Stomach (tissue), 9 donors: ENCODE data around the gene CNTN5. TPM values are rescaled to one million over a fixed set of nuclear protein-coding genes. Genes with fewer than 3 reads are reported as not detected.

Source experiments
- DNase-seq, 2 donors: peaks; one replicate each; pipeline versions ENCODE4 v3.0.0 to v3.0.0-alpha.2; 2013 to 2019
- H3K27ac ChIP-seq, 5 donors: fragments of 200-600 bp in 4 of 5; sonication (generic) in 4 of 5; one replicate each; pipeline ENCODE4 v1.5.1; 2013 to 2019; ENCODE audit warnings: mild to moderate bottlenecking in 1 of 5, moderate library complexity in 1 of 5
- H3K27me3 ChIP-seq, 3 donors: fragments of 200-600 bp; sonication (generic); one replicate each; pipeline ENCODE4 v1.5.1; 2017 to 2019; ENCODE audit warnings: mixed run types in 1 of 3
- H3K36me3 ChIP-seq, 4 donors: fragments of 200-600 bp; sonication (generic); 1 replicate in 3 of 4; 2 replicates in 1 of 4; pipeline ENCODE4 v1.5.1; 2016 to 2019
- H3K4me1 ChIP-seq, 4 donors: fragments of 200-600 bp; sonication (generic); one replicate each; pipeline ENCODE4 v1.5.1; 2016 to 2019
- H3K4me3 ChIP-seq, 4 donors: fragments of 200-600 bp; sonication (generic) in 3 of 4; one replicate each; pipeline ENCODE4 v1.5.1; 2016 to 2019; ENCODE audit warnings: mild to moderate bottlenecking in 1 of 4
- H3K9me3 ChIP-seq, 4 donors: fragments of 200-600 bp; sonication (generic); one replicate each; pipeline ENCODE4 v1.5.1; 2016 to 2019
- CTCF ChIP-seq, 7 experiments: fragments of 450-650 bp in 4 of 7; fragments of 200-600 bp in 3 of 7; sonication (generic) in 3 of 7; IDR thresholded peaks; one replicate each; pipeline ENCODE4 v1.5.1; 2016 to 2019; ENCODE audit warnings: antibody characterized with exemption in 7 of 7, control low read depth in 2 of 7, mild to moderate bottlenecking in 1 of 7
- EP300 ChIP-seq: sonication (generic); formaldehyde crosslinking; IDR thresholded peaks from one replicate; pipeline ENCODE4 v1.6.1; 2017; ENCODE audit warnings: antibody characterized with exemption
- POLR2A ChIP-seq, 4 donors: fragments of 450-650 bp; IDR thresholded peaks; one replicate each; pipeline ENCODE4 v1.6.1; 2016; ENCODE audit warnings: antibody characterized with exemption in 4 of 4, control low read depth in 2 of 4, mild to moderate bottlenecking in 1 of 4, moderate library complexity in 1 of 4
- POLR2AphosphoS5 ChIP-seq, 3 donors: sonication (generic); formaldehyde crosslinking; IDR thresholded peaks; one replicate each; pipeline ENCODE4 v1.6.1; 2016; ENCODE audit warnings: antibody characterized with exemption in 3 of 3
- WGBS, 5 donors: extraction: QIAGEN DNeasy Blood & Tissue Kit in 3 of 5; methylation state at CpG; one replicate each; pipeline versions ENCODE4 v1.1.5 to v1.1.7; 2013 to 2018; 5-methylcytosine and 5-hydroxymethylcytosine counted together
- intact Hi-C: fragments of 100-400 bp; cut with DNase I; formaldehyde crosslinking; loops from one replicate; pipeline ENCODE4 v1.15.1; 2023; ENCODE audit warnings: low total_unique reads
- polyA plus RNA-seq, 3 donors: library from polyadenylated mRNA; stranded (reverse); fragments of 200-250 nt; gene quantifications; one replicate each; pipeline ENCODE4 v1.2.3, GENCODE V29; 2013
- total RNA-seq, 5 donors: library from RNA; depleted of rRNA; stranded (reverse); fragments of >200 nt; gene quantifications; one replicate each; pipeline versions ENCODE4 v1.1.0 to v1.2.3, GENCODE V29; 2014 to 2016
- donor health status: healthy with polysubstance abuse.
- donor health status: Bipolar disorder and iron deficiency.
- donor health status: healthy.

CNTN5 gene
- total and polyA plus RNA-seq, 8 donors: 0.05 to 9.9 TPM; not detected in 6

GRCh38 chr11:99162819-99163218 is 142.1 kb downstream of the CNTN5 start:
- WGBS, 5 donors: 81 to 88% (median 83%) methylated on average over 5 of the region's 5 CpGs
- Histone ChIP-seq H3K9me3 (no peaks in the 10 kb centered on the region), H3K4me1 (no peaks in the 10 kb centered on the region), H3K27ac (no peak overlapping the region), H3K27me3 (no peaks in the 10 kb centered on the region), H3K4me3 (no peak overlapping the region), H3K36me3 (no peaks in the 10 kb centered on the region)
- TF ChIP-seq POLR2A (IDR thresholded peaks at IDR 0.05) (no peak), EP300 (no peak)
- intact Hi-C loops: no loop called here
- DNase-seq: no peak

GRCh38 chr11:99170591-99170990 is 149.8 kb downstream of the CNTN5 start:
- no peaks in the 10 kb centered on the region for H3K27me3 ChIP-seq
- no peak for TF ChIP-seq CTCF (IDR thresholded peaks at IDR 0.05)
- H3K9me3 ChIP-seq: peaks cover 0 to 6% (median 0%) of the 10 kb centered on the region in 4 donors
- H3K4me3 ChIP-seq: no peak overlapping the region
- H3K36me3 ChIP-seq: no peaks in the 10 kb centered on the region
- no peaks in the 10 kb centered on the region for H3K4me1 ChIP-seq
- no peak for DNase-seq
- H3K27ac ChIP-seq: no peak overlapping the region
- intact Hi-C loops: no loop called here

GRCh38 chr11:99171330-99171729 is 150.6 kb downstream of the CNTN5 start:
- Histone ChIP-seq H3K27me3 (no peaks in the 10 kb centered on the region), H3K36me3 (no peaks in the 10 kb centered on the region), H3K9me3 (peaks cover 0 to 6% (median 0%) of the 10 kb centered on the region in 4 donors), H3K27ac (no peak overlapping the region), H3K4me1 (no peaks in the 10 kb centered on the region), H3K4me3 (no peak overlapping the region)
- intact Hi-C loops: no loop called here
- WGBS, 5 donors: 75 to 86% (median 83%) methylated on average over 5 of the region's 5 CpGs
- DNase-seq: no peak
- no peak for TF ChIP-seq CTCF (IDR thresholded peaks at IDR 0.05)

- Histone ChIP-seq H3K36me3 (no peaks in the 10 kb centered on the region), H3K4me3 (no peak overlapping the region), H3K9me3 (peaks cover 0 to 10% (median 0%) of the 10 kb centered on the region in 4 donors), H3K27ac (no peak overlapping the region), H3K4me1 (no peaks in the 10 kb centered on the region), H3K27me3 (no peaks in the 10 kb centered on the region)
- intact Hi-C loops: no loop called here
- TF ChIP-seq EP300: no peak
- TF ChIP-seq POLR2AphosphoS5 (IDR thresholded peaks at IDR 0.05): no peak
- no peak for TF ChIP-seq POLR2A (IDR thresholded peaks at IDR 0.05)
- TF ChIP-seq CTCF (IDR thresholded peaks at IDR 0.05): no peak
- no peak for DNase-seq
Observed at GRCh38 chr11:99176430-99176829, 155.7 kb downstream of the CNTN5 start.

- no peaks in the 10 kb centered on the region for H3K27me3 ChIP-seq
- H3K4me3 ChIP-seq: no peak overlapping the region
- no peaks in the 10 kb centered on the region for H3K4me1 ChIP-seq
- DNase-seq: no peak
- no peaks in the 10 kb centered on the region for H3K36me3 ChIP-seq
- intact Hi-C loops: no loop called here
- no peak overlapping the region for H3K27ac ChIP-seq
- no peak for TF ChIP-seq POLR2AphosphoS5 (IDR thresholded peaks at IDR 0.05)
- 57 to 76% (median 66%) methylated on average over 2 of the region's 2 CpGs for WGBS, 5 donors
- peaks cover 0 to 10% (median 0%) of the 10 kb centered on the region in 4 donors for H3K9me3 ChIP-seq
Observed at GRCh38 chr11:99177446-99177845, 156.7 kb downstream of the CNTN5 start.

GRCh38 chr11:99184146-99184545 is 163.4 kb downstream of the CNTN5 start:
- H3K4me1 ChIP-seq: no peaks in the 10 kb centered on the region
- no peak overlapping the region for H3K4me3 ChIP-seq
- H3K27ac ChIP-seq: no peak overlapping the region
- DNase-seq: no peak
- H3K9me3 ChIP-seq: no peaks in the 10 kb centered on the region
- H3K36me3 ChIP-seq: no peaks in the 10 kb centered on the region
- H3K27me3 ChIP-seq: no peaks in the 10 kb centered on the region
- no peak for TF ChIP-seq POLR2A (IDR thresholded peaks at IDR 0.05)
- no peak for TF ChIP-seq POLR2AphosphoS5 (IDR thresholded peaks at IDR 0.05)
- no peak for TF ChIP-seq CTCF (IDR thresholded peaks at IDR 0.05)
- no peak for TF ChIP-seq EP300
- intact Hi-C loops: no loop called here
